ENCODE measurements around the gene LIPI. TPM values are rescaled to one million over a fixed set of nuclear protein-coding genes. Genes with fewer than 3 reads are reported as not detected.

Gene LIPI
- total RNA-seq, 1 experiment from 2014 or later = not detected

DNA sequence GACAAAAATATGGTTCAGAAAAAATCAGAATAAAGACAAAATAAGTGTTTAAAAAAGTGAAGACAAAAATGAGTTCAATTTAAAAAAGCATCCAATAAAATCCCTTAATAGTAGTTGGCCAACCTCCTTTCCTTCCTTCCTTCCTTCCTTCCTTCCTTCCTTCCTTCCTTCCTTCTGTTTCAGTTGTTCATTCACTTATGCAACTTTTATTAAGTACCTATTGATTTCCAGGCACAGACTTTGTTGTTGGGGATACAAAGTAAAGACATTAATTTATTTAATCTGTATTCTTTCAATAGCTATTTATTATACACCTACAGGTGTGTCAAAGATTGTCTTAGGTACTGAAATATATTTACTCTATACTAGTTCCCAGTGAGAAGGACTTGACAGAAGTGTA lies 2.4 kb upstream of the LIPI start:
- no peak overlapping the region for H2BK120ac ChIP-seq (ENCODE audit: low read depth, low read length, poor library complexity, severe bottlenecking)
- H2BK12ac ChIP-seq (ENCODE audit: insufficient read length, low read depth, low read length) = no peak overlapping the region
- TF ChIP-seq, protein P1, sequence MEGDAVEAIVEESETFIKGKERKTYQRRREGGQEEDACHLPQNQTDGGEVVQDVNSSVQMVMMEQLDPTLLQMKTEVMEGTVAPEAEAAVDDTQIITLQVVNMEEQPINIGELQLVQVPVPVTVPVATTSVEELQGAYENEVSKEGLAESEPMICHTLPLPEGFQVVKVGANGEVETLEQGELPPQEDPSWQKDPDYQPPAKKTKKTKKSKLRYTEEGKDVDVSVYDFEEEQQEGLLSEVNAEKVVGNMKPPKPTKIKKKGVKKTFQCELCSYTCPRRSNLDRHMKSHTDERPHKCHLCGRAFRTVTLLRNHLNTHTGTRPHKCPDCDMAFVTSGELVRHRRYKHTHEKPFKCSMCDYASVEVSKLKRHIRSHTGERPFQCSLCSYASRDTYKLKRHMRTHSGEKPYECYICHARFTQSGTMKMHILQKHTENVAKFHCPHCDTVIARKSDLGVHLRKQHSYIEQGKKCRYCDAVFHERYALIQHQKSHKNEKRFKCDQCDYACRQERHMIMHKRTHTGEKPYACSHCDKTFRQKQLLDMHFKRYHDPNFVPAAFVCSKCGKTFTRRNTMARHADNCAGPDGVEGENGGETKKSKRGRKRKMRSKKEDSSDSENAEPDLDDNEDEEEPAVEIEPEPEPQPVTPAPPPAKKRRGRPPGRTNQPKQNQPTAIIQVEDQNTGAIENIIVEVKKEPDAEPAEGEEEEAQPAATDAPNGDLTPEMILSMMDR (conservative IDR thresholded peaks at IDR 0.05) = no peak
- no peak overlapping the region for H3K4ac ChIP-seq (ENCODE audit: low read depth, low read length)
- no peak overlapping the region for H3K14ac ChIP-seq (ENCODE audit: insufficient read depth, low read length)
- no peaks in the 10 kb centered on the region for H3K79me2 ChIP-seq (ENCODE audit: insufficient read depth, low read length)
- no peaks in the 10 kb centered on the region for H3K9me3 ChIP-seq (ENCODE audit: control insufficient read depth, low read depth, low read length)
- DNase-seq = no peak
- no peaks in the 10 kb centered on the region; the same call in 1 of the 2 replicates for H3K27me3 Mint-ChIP-seq (ENCODE audit: low read depth)
- no peaks in the 10 kb centered on the region for H3K79me1 ChIP-seq (ENCODE audit: insufficient read depth, low read depth, low read length, poor library complexity, severe bottlenecking)
- H3K36me3 Mint-ChIP-seq (ENCODE audit: insufficient read depth in 1 of 3, low read depth in 3 of 3) = peaks cover 0 to 2% (median 0%) of the 10 kb centered on the region in 3 experiments; a peak in 1 of 7 replicates
- H3K27me3 ChIP-seq (ENCODE audit: insufficient read depth, low read length) = no peaks in the 10 kb centered on the region
- no peak overlapping the region for H2BK5ac ChIP-seq (ENCODE audit: insufficient read length, low read length)
- H3K23ac ChIP-seq (ENCODE audit: insufficient read length, low read depth, low read length) = no peak overlapping the region
- H3K4me3 Mint-ChIP-seq = no peak overlapping the region
- no peaks in the 10 kb centered on the region for H3K4me1 ChIP-seq (ENCODE audit: insufficient read depth, low read length)
- no peaks in the 10 kb centered on the region for H3K23me2 ChIP-seq (ENCODE audit: insufficient read length, low read depth, low read length, poor library complexity, severe bottlenecking)
- no peak overlapping the region for H2BK20ac ChIP-seq (ENCODE audit: low read depth, low read length, poor library complexity, severe bottlenecking)
- peaks cover 37 to 44% of the 10 kb centered on the region in 2 experiments for H3K9me3 Mint-ChIP-seq
- no peak overlapping the region for H4K91ac ChIP-seq (ENCODE audit: insufficient read length, low read depth, low read length)
- H3K27ac ChIP-seq (ENCODE audit: insufficient read length, low read depth, low read length) = no peak overlapping the region
- no peak overlapping the region for H2BK15ac ChIP-seq (ENCODE audit: low read depth, low read length)
- no peak overlapping the region for H2AK5ac ChIP-seq (ENCODE audit: insufficient read length, low read length)
- H4K5ac ChIP-seq (ENCODE audit: insufficient read length, low read depth, low read length) = no peak overlapping the region
- no peak overlapping the region for H2AFZ ChIP-seq (ENCODE audit: low read length)
- H3K9ac ChIP-seq (ENCODE audit: extremely low read depth, insufficient read length, low read length) = no peak overlapping the region
- H4K8ac ChIP-seq (replicated peaks; ENCODE audit: insufficient read length, low read depth, low read length) = no peak overlapping the region
- H3T11ph ChIP-seq (ENCODE audit: low read length) = no peak overlapping the region
- H4K20me1 ChIP-seq (ENCODE audit: control insufficient read depth, insufficient read depth, insufficient read length) = no peaks in the 10 kb centered on the region
- no peak overlapping the region for H3K56ac ChIP-seq (ENCODE audit: insufficient read length, low read depth, low read length)
- H3K18ac ChIP-seq (ENCODE audit: insufficient read length, low read depth, low read length) = no peak overlapping the region
- peaks cover 0 to 8% of the 10 kb centered on the region in 2 experiments; a peak in 2 of 4 replicates for H3K4me1 Mint-ChIP-seq
- H3K4me2 ChIP-seq (ENCODE audit: insufficient read depth, insufficient read length, low read length) = no peak overlapping the region
- no peak overlapping the region for H3K27ac Mint-ChIP-seq
